BLaER1 (cell line): Measurements from ENCODE around the gene SMARCB1.

Source experiments
- H3K27ac ChIP-seq: shearing (Covaris generic); formaldehyde crosslinking; 2 replicates; pipeline ENCODE4 v1.8.1; 2022
- H3K27me3 ChIP-seq: shearing (Covaris generic); formaldehyde crosslinking; 2 replicates; pipeline ENCODE4 v1.8.1; 2022
- H3K36me3 ChIP-seq: shearing (Covaris generic); formaldehyde crosslinking; 2 replicates; pipeline ENCODE4 v1.8.1; 2022
- H3K4me1 ChIP-seq: shearing (Covaris generic); formaldehyde crosslinking; 2 replicates; pipeline ENCODE4 v1.8.1; 2022
- H3K4me2 ChIP-seq: shearing (Covaris generic); formaldehyde crosslinking; 2 replicates; pipeline ENCODE4 v1.8.1; 2022
- H3K4me3 ChIP-seq: shearing (Covaris generic); formaldehyde crosslinking; 2 replicates; pipeline ENCODE4 v1.8.1; 2022
- H3K9ac ChIP-seq: shearing (Covaris generic); formaldehyde crosslinking; 2 replicates; pipeline ENCODE4 v1.8.1; 2022
- H3K9me3 ChIP-seq: shearing (Covaris generic); formaldehyde crosslinking; 2 replicates; pipeline ENCODE4 v1.8.1; 2022
- H4K20me1 ChIP-seq: shearing (Covaris generic); formaldehyde crosslinking; 2 replicates; pipeline ENCODE4 v1.8.1; 2022
- Cebpa-rat ChIP-seq: shearing (Covaris generic); IDR thresholded peaks from 2 replicates; pipeline ENCODE4 v1.8.1; 2022

SMARCB1 gene

DNA sequence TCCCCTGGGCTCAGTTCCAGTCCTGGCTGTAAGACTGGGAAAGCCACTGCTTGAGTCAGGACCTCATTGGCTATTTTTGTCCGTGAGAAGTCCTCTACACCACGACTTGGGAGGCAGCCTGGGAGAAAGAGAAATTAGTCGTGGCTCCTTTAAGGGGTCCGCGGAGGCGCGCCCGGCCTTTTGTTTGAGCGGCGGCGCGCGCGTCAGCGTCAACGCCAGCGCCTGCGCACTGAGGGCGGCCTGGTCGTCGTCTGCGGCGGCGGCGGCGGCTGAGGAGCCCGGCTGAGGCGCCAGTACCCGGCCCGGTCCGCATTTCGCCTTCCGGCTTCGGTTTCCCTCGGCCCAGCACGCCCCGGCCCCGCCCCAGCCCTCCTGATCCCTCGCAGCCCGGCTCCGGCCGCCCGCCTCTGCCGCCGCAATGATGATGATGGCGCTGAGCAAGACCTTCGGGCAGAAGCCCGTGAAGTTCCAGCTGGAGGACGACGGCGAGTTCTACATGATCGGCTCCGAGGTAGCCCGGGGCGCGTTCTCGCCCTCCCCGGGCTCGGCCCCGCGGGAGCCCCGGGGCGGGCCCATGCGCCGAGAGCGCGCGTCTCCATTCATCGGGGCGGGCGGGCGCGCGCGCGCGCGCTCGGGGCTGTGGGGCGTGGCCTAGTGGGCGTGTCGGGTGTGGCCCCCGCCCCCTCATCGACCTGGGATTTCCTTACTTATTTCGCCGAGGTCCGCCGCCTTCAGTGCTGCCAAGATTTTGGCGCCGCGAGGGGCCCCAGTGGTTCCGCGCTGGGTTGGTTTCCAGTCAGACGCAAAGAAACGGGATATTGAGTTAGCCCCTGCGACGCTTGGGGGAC is at the start of gene SMARCB1:
Gene SMARCB1 (plus strand): TSS at position 215 of the 848 bp plus-strand sequence. CDS start 204 bp downstream, at position 419.
- Histone ChIP-seq H3K4me2 (peak within 1 kb of the TSS; percentile 84), H3K36me3 (peaks cover 55% of the 10 kb centered on the region), H3K27ac (peak within 1 kb of the TSS; percentile 100), H3K4me3 (peak within 1 kb of the TSS; percentile 90), H3K9ac (peak within 1 kb of the TSS; percentile 100), H4K20me1 (peaks cover 48% of the 10 kb centered on the region), H3K27me3 (no peaks in the 10 kb centered on the region), H3K4me1 (peaks cover 91% of the 10 kb centered on the region), H3K9me3 (no peaks in the 10 kb centered on the region)
- no peak for TF ChIP-seq Cebpa-rat

GRCh38 chr22:23737696-23738095 is 49.1 kb upstream of the SMARCB1 start:
- H3K9me3 ChIP-seq, result no peaks in the 10 kb centered on the region

GRCh38 chr22:23742505-23743264 is 44.1 kb upstream of the SMARCB1 start:
- Histone ChIP-seq H3K4me2 (no peak overlapping the region), H3K9ac (no peak overlapping the region), H3K4me3 (no peak overlapping the region), H3K36me3 (peaks cover 70% of the 10 kb centered on the region), H4K20me1 (peaks cover 76% of the 10 kb centered on the region; the same call in 1 of the 2 replicates), H3K9me3 (peaks cover 16% of the 10 kb centered on the region), H3K27ac (no peak overlapping the region), H3K27me3 (no peaks in the 10 kb centered on the region), H3K4me1 (peaks cover 16% of the 10 kb centered on the region)
- no peak for TF ChIP-seq Cebpa-rat

More at GRCh38 chr22:23737696-23738095, 49.1 kb upstream of the SMARCB1 start:
- Histone ChIP-seq H4K20me1 (peaks cover 40% of the 10 kb centered on the region; the same call in 1 of the 2 replicates), H3K4me3 (no peak overlapping the region), H3K4me1 (peaks cover 16% of the 10 kb centered on the region), H3K27ac (no peak overlapping the region), H3K36me3 (peaks cover 21% of the 10 kb centered on the region), H3K9ac (no peak overlapping the region), H3K27me3 (no peaks in the 10 kb centered on the region), H3K4me2 (no peak overlapping the region)
- TF ChIP-seq Cebpa-rat, result no peak

- Histone ChIP-seq H3K4me1 (peaks cover 22% of the 10 kb centered on the region), H3K9ac (no peak overlapping the region), H4K20me1 (peaks cover 78% of the 10 kb centered on the region; the same call in 1 of the 2 replicates), H3K4me3 (no peak overlapping the region), H3K4me2 (no peak overlapping the region), H3K36me3 (peaks cover 75% of the 10 kb centered on the region), H3K27me3 (no peaks in the 10 kb centered on the region), H3K9me3 (peaks cover 16% of the 10 kb centered on the region), H3K27ac (no peak overlapping the region)
- TF ChIP-seq Cebpa-rat, result no peak
Observed at GRCh38 chr22:23743303-23743705, 43.5 kb upstream of the SMARCB1 start.

GRCh38 chr22:23744001-23744400 is 42.8 kb upstream of the SMARCB1 start:
- Histone ChIP-seq H3K27ac (no peak overlapping the region), H3K4me2 (no peak overlapping the region), H3K9me3 (peaks cover 16% of the 10 kb centered on the region), H3K36me3 (peaks cover 77% of the 10 kb centered on the region), H3K4me1 (peaks cover 29% of the 10 kb centered on the region), H3K27me3 (no peaks in the 10 kb centered on the region), H3K4me3 (no peak overlapping the region), H3K9ac (no peak overlapping the region), H4K20me1 (peaks cover 77% of the 10 kb centered on the region; the same call in 1 of the 2 replicates)
- no peak for TF ChIP-seq Cebpa-rat

- H3K27ac ChIP-seq, result no peak overlapping the region
- peaks cover 77% of the 10 kb centered on the region; the same call in 1 of the 2 replicates for H4K20me1 ChIP-seq
- no peak overlapping the region for H3K9ac ChIP-seq
- no peaks in the 10 kb centered on the region for H3K27me3 ChIP-seq
- no peak for TF ChIP-seq Cebpa-rat
- peaks cover 34% of the 10 kb centered on the region for H3K4me1 ChIP-seq
- peaks cover 16% of the 10 kb centered on the region for H3K9me3 ChIP-seq
- no peak overlapping the region for H3K4me3 ChIP-seq
- no peak overlapping the region for H3K4me2 ChIP-seq
- H3K36me3 ChIP-seq, result peaks cover 77% of the 10 kb centered on the region
Observed at GRCh38 chr22:23744485-23744884, 42.3 kb upstream of the SMARCB1 start.

GRCh38 chr22:23745791-23746190 is 41.0 kb upstream of the SMARCB1 start:
- Histone ChIP-seq H3K9ac (no peak overlapping the region), H3K36me3 (peaks cover 75% of the 10 kb centered on the region), H3K4me2 (no peak overlapping the region), H3K27me3 (no peaks in the 10 kb centered on the region), H4K20me1 (peaks cover 82% of the 10 kb centered on the region; the same call in 1 of the 2 replicates), H3K9me3 (peaks cover 16% of the 10 kb centered on the region), H3K4me3 (no peak overlapping the region), H3K27ac (no peak overlapping the region), H3K4me1 (peaks cover 42% of the 10 kb centered on the region)
- no peak for TF ChIP-seq Cebpa-rat

DNA sequence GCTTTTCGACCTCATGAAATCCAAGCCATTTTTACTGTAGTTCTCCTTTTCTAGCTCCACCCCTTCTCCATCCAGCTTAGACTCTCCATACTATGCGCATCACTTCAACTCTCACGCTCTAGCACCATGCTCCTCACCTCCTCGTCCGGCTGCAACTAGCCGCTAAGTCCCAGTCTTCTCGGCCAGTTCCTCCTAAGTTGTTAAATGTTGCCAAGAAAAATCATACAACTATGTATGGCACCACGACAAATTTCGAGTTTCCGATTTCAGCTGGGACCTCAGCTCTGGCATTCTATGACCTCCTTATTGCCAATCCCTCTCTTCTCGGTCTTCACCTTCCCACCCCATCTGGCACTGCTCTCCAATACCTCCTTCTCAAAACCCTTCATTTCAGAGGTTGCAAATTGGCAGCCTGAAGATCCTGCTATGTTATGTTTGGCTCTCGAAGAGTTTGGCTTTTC is 36.9 kb upstream of the SMARCB1 start:
- Histone ChIP-seq H3K9ac (peak overlapping the region; percentile 99), H4K20me1 (peaks cover 41% of the 10 kb centered on the region; the same call in 1 of the 2 replicates)

DNA sequence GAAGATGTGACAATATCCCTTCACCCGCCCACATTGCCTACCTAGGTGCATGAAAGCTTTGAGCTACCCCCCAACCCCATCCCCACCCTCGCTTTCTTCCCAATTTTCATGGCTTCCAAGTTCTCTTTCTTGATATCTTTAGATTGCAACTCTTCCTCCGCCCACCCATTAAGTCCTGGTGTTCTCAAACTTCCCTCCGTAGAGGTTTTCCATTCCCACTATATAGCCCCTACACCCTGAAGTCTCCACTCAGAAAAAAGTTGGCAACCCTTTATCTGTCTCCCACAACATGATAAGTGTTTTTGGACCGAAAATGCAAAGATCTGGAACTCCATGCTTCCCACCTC is 36.4 kb upstream of the SMARCB1 start:
- Histone ChIP-seq H3K36me3 (peaks cover 29% of the 10 kb centered on the region), H3K9ac (peak overlapping the region; percentile 99), H4K20me1 (peaks cover 36% of the 10 kb centered on the region; the same call in 1 of the 2 replicates), H3K4me3 (peak overlapping the region; percentile 83), H3K4me2 (peak overlapping the region; percentile 99), H3K9me3 (no peaks in the 10 kb centered on the region), H3K27ac (peak overlapping the region; percentile 100), H3K4me1 (peaks cover 55% of the 10 kb centered on the region), H3K27me3 (no peaks in the 10 kb centered on the region)
- no peak for TF ChIP-seq Cebpa-rat

More for the DNA sequence above, 36.9 kb upstream of the SMARCB1 start:
- peaks cover 50% of the 10 kb centered on the region for H3K4me1 ChIP-seq
- H3K27ac ChIP-seq, result peak overlapping the region; percentile 100; the same call in 1 of the 2 replicates
- H3K36me3 ChIP-seq, result peaks cover 34% of the 10 kb centered on the region
- no peak for TF ChIP-seq Cebpa-rat
- peak overlapping the region; percentile 99 for H3K4me2 ChIP-seq
- no peaks in the 10 kb centered on the region for H3K27me3 ChIP-seq
- H3K9me3 ChIP-seq, result peaks cover 2% of the 10 kb centered on the region; the same call in 1 of the 2 replicates
- peak overlapping the region; percentile 83 for H3K4me3 ChIP-seq
